Heart left ventricle (tissue), 16 donors: ENCODE results near the gene JAK3. TPM values are rescaled to one million over a fixed set of nuclear protein-coding genes. Genes with fewer than 3 reads are reported as not detected.

Source experiments
- ATAC-seq, 4 donors: fragments of 200-7000 bp; cut with Tn5 transposase; one replicate each; pipeline ENCODE4 v1.9.1; 2020 to 2022; ENCODE audit warnings: moderate library complexity in 4 of 4, mild to moderate bottlenecking in 3 of 4, moderate number of reproducible peaks in 1 of 4
- DNase-seq, 5 donors: peaks; one replicate each; pipeline ENCODE4 v3.0.0-alpha.2; 2020
- H3K27ac ChIP-seq, 12 donors: fragments of 200-600 bp; sonication (generic) in 4 of 12; one replicate each; pipeline versions ENCODE4 v1.5.0 to v1.8.0; 2016 to 2022; ENCODE audit warnings: mild to moderate bottlenecking in 2 of 12
- H3K27me3 ChIP-seq, 9 donors: fragments of 200-600 bp; sonication (generic) in 2 of 9; one replicate each; pipeline versions ENCODE4 v1.5.1 to v1.8.0; 2016 to 2022; ENCODE audit warnings: mild to moderate bottlenecking in 3 of 9
- H3K36me3 ChIP-seq, 9 donors: fragments of 200-600 bp; sonication (generic) in 2 of 9; one replicate each; pipeline versions ENCODE4 v1.5.0 to v1.8.0; 2018 to 2022; ENCODE audit warnings: mild to moderate bottlenecking in 2 of 9
- H3K4me1 ChIP-seq, 12 donors: fragments of 200-600 bp; sonication (generic) in 4 of 12; one replicate each; pipeline versions ENCODE4 v1.5.0 to v1.8.0; 2016 to 2022; ENCODE audit warnings: mild to moderate bottlenecking in 3 of 12
- H3K4me3 ChIP-seq, 12 donors: fragments of 200-600 bp; sonication (generic) in 4 of 12; one replicate each; pipeline versions ENCODE4 v1.5.0 to v1.8.0; 2017 to 2022; ENCODE audit warnings: mild to moderate bottlenecking in 9 of 12, moderate library complexity in 4 of 12
- H3K9me3 ChIP-seq, 12 donors: fragments of 200-600 bp; sonication (generic) in 4 of 12; one replicate each; pipeline versions ENCODE4 v1.5.0 to v1.8.0; 2016 to 2022; ENCODE audit warnings: mild to moderate bottlenecking in 1 of 12
- CTCF ChIP-seq, 12 donors: fragments of 200-600 bp; sonication (generic) in 4 of 12; IDR thresholded peaks; one replicate each; pipeline versions ENCODE4 v1.5.0 to v1.8.0; 2018 to 2022; ENCODE audit warnings: antibody characterized with exemption in 12 of 12, mild to moderate bottlenecking in 5 of 12
- POLR2A ChIP-seq, 2 donors: fragments of 450-650 bp; IDR thresholded peaks; one replicate each; pipeline ENCODE4 v1.6.1; 2017; ENCODE audit warnings: antibody characterized with exemption in 2 of 2, mild to moderate bottlenecking in 2 of 2, moderate library complexity in 2 of 2
- WGBS, 4 donors: extraction: QIAGEN DNeasy Blood & Tissue Kit in 2 of 4; methylation state at CpG; one replicate each; pipeline versions ENCODE4 v1.1.5 to v1.1.7; 2013 to 2018; 5-methylcytosine and 5-hydroxymethylcytosine counted together
- intact Hi-C, 10 donors: fragments of 100-400 bp; cut with DNase I; formaldehyde crosslinking; loops; one replicate each; pipeline versions ENCODE4 v1.11.1 to v1.14.2; 2022
- polyA plus RNA-seq, 2 donors: library from polyadenylated mRNA; stranded (reverse); fragments of 200-250 nt; gene quantifications; one replicate each; pipeline ENCODE4 v1.2.3, GENCODE V29; 2013
- total RNA-seq, 9 donors: library from RNA; depleted of rRNA in 2 of 9; stranded (reverse); fragments of >200 nt in 2 of 9; fragmentation: NEBNext Ultra II Directional in 3 of 9; extraction: Animal tissue kit (Norgen Biotek cat#: 25700) in 3 of 9; gene quantifications; one replicate each; pipeline versions ENCODE4 v1.1.0 to v1.2.4, GENCODE V29; 2016 to 2023
- donor health status: ischemic (EF 13 %, LVEDD 7.1; RV severe dilation, severe dysfunction).
- donor health status: healthy with polysubstance abuse.
- donor health status: DM: no; HTN: yes; CAD: no.
- donor health status: DM: no; HTN: no; CAD: no.
- donor health status: ischemic (EF 25% LVEDD 6.9; RV normal size, moderate dysfunction).
- donor health status: ischemic (EF 25% LVEDD 5.7; RV mildly dilated, moderate dysfunction).
- donor health status: healthy.
- donor health status: DM: yes; HTN: yes; CAD: no.
- donor health status: ischemic (EF 35%, LVEDD 5.7; RV mildly dilated, moderate dysfunction).
- donor health status: nonischemic (EF 11% LVEDD 7.7; RV severe dilation, severe dysfunction).
- donor health status: DM: yes; HTN: yes; CAD: no.
- donor health status: PGD.
- donor health status: ischemic (EF 29% LVEDD 5.4; RV normal size, mild dysfunction).
- donor health status: nonischemic (EF 23%, LVEDD 6.1; RV moderate dilation, normal function).

JAK3 gene
- total and polyA plus RNA-seq, 11 donors: 0.77 to 29.2 (median 1.8) TPM

DNA sequence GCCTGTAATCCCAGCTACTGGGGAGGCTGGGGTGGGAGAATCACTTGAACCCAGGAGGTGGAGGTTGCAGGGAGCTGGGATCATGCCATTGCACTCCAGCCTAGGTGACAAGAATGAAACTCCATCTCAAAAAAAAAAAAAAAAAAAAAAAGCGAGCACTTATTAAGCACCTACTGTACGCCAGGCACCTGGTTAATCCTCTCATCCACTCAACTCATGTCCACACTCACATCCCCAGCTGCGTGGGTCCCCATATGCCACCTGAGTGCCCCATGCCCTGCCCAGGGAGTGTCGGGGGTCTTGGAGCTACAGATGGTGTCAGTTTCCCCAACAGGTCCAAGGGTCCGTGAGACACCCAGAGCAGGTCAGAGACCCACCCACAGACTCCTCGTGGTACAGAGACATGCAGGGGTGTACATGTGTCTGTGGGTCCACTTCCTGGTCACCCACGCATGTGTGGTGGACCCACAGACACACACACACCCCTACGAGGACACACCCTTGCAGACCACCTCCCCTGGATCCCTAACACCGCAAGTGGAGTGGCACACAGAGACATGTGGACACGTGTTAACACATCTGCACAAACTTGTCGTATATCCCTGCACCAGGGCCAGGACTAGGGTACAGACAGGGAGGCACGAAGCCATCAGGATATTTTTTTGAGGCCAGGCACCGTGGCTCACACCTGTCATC lies 30.0 kb downstream of the JAK3 start:
- DNase-seq: no peak
- Histone ChIP-seq H3K4me3 (no peak overlapping the region), H3K36me3 (no peaks in the 10 kb centered on the region), H3K9me3 (no peaks in the 10 kb centered on the region), H3K4me1 (no peaks in the 10 kb centered on the region), H3K27ac (no peak overlapping the region), H3K27me3 (peaks cover 0 to 34% (median 0%) of the 10 kb centered on the region in 9 donors)
- no peak for TF ChIP-seq POLR2A (IDR thresholded peaks at IDR 0.05)
- no peak for TF ChIP-seq CTCF (IDR thresholded peaks at IDR 0.05)
- intact Hi-C loops: no loop called here
- 71 to 80% (median 77%) methylated on average over 12 to 13 of the region's 13 CpGs for WGBS, 4 donors
- ATAC-seq: no peak

DNA sequence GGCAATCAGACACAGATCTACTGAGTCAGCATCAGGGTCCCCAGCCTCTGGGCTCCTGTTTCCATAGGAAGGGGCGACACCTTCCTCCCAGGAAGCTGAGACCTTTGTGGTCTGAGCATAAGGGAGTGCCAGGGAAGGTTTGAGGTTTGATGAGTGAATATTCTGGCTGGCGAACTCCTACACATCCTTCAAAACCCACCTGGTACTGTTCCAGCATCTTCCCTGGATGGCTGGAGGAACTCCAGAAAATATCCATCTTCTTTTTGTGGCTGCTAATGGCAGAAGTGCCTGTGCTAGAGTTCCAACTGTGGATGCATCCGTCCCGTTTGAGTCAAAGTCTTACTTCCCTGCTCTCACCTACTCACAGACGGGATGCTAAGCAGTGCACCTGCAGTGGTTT lies 35.7 kb downstream of the JAK3 start:
- intact Hi-C loops: no loop called here

DNA sequence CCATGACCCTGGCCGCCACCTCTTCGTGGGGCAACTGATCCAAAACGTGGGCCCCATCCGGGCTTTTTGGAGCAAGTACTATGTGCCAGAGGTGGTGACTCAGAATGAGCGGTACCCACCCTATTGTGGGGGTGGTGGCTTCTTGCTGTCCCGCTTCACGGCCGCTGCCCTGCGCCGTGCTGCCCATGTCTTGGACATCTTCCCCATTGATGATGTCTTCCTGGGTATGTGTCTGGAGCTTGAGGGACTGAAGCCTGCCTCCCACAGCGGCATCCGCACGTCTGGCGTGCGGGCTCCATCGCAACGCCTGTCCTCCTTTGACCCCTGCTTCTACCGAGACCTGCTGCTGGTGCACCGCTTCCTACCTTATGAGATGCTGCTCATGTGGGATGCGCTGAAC lies 36.1 kb downstream of the JAK3 start:
- WGBS, 4 donors: 83 to 90% (median 87%) methylated on average over 20 of the region's 20 CpGs
- Histone ChIP-seq H3K4me3 (no peak overlapping the region), H3K27ac (no peak overlapping the region), H3K9me3 (peaks cover 0 to 8% (median 0%) of the 10 kb centered on the region in 12 donors), H3K36me3 (no peaks in the 10 kb centered on the region), H3K4me1 (no peaks in the 10 kb centered on the region), H3K27me3 (peaks cover 0 to 50% (median 4%) of the 10 kb centered on the region in 9 donors)
- TF ChIP-seq POLR2A (IDR thresholded peaks at IDR 0.05): no peak
- no peak for TF ChIP-seq CTCF (IDR thresholded peaks at IDR 0.05)
- DNase-seq (no peak), ATAC-seq (no peak)
- intact Hi-C loops: no loop called here

More for the DNA sequence above, 35.7 kb downstream of the JAK3 start:
- H3K9me3 ChIP-seq: peaks cover 0 to 8% (median 0%) of the 10 kb centered on the region in 12 donors
- peaks cover 0 to 55% (median 4%) of the 10 kb centered on the region in 9 donors for H3K27me3 ChIP-seq
- DNase-seq: no peak
- TF ChIP-seq POLR2A (IDR thresholded peaks at IDR 0.05): no peak
- no peak for ATAC-seq
- H3K36me3 ChIP-seq: no peaks in the 10 kb centered on the region
- no peaks in the 10 kb centered on the region for H3K4me1 ChIP-seq
- H3K4me3 ChIP-seq: no peak overlapping the region
- H3K27ac ChIP-seq: no peak overlapping the region
- 62 to 70% (median 66%) methylated on average over 5 of the region's 5 CpGs for WGBS, 4 donors

DNA sequence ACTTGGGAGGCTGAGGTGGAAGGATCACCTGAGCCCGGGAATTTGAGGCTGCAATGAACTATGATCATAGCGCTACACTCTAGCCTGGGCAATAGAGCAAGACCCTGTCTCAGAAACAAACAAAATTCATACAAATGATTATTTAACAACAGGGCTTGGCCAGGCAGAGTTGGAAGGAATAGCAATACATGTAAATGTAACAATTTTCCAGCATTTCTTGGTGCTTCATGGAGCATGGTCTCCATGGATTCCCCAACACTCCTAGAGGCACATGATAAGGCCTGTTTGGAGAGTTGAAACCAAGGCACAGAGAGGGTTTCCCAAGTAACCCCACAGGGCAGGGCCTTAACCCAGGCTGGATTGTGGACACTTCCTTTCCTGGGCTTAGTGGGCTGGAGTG lies 36.7 kb downstream of the JAK3 start:
- intact Hi-C loops: no loop called here
- no peak for TF ChIP-seq POLR2A (IDR thresholded peaks at IDR 0.05)
- TF ChIP-seq CTCF (IDR thresholded peaks at IDR 0.05): no peak
- Histone ChIP-seq H3K27ac (no peak overlapping the region), H3K27me3 (peaks cover 0 to 45% (median 4%) of the 10 kb centered on the region in 9 donors), H3K4me3 (no peak overlapping the region), H3K4me1 (no peaks in the 10 kb centered on the region), H3K36me3 (no peaks in the 10 kb centered on the region), H3K9me3 (peaks cover 0 to 8% (median 0%) of the 10 kb centered on the region in 12 donors)
- ATAC-seq (no peak), DNase-seq (no peak)
- WGBS, 4 donors: 93 to 98% (median 95%) methylated on average over 2 of the region's 2 CpGs
